Cardiac muscle cell (in vitro differentiated cells and primary cell): ENCODE results near the gene CHERP. TPM values are rescaled to one million over a fixed set of nuclear protein-coding genes. Genes with fewer than 3 reads are reported as not detected.
"Not testable (repeated sequence)": the region's sequence is repeated elsewhere in the genome, so short reads cannot be mapped to it uniquely, and the experiment has no call there.

Experiments
- DNase-seq, 2 donors: peaks; one replicate each; pipeline versions ENCODE4 v3.0.0 to v3.0.0-alpha.2; 2010 to 2017; ENCODE audit warnings: low read depth in 1 of 2, low spot score in 1 of 2
- H3K27ac ChIP-seq: fragments of 200-600 bp; sonication (generic); 2 replicates; pipeline ENCODE4 v1.5.1; 2016
- H3K27me3 ChIP-seq: fragments of 200-600 bp; sonication (generic); 2 replicates; pipeline ENCODE4 v1.6.0; 2016; ENCODE audit warnings: control low read depth
- H3K36me3 ChIP-seq: fragments of 200-600 bp; sonication (generic); 2 replicates; pipeline ENCODE4 v1.5.1; 2016; ENCODE audit warnings: control low read depth
- H3K4me1 ChIP-seq: fragments of 200-600 bp; sonication (generic); 2 replicates; pipeline ENCODE4 v1.8.1; 2017; ENCODE audit warnings: low read depth, mild to moderate bottlenecking, mixed run types
- H3K4me3 ChIP-seq: fragments of 200-600 bp; sonication (generic); 2 replicates; pipeline ENCODE4 v1.5.1; 2016; ENCODE audit warnings: mild to moderate bottlenecking
- H3K9me3 ChIP-seq: fragments of 200-600 bp; sonication (generic); 2 replicates; pipeline ENCODE4 v1.5.1; 2017; ENCODE audit warnings: low read depth, mild to moderate bottlenecking, control low read depth
- CTCF ChIP-seq: IDR thresholded peaks from 2 replicates; pipeline ENCODE4 v1.5.1; 2012; ENCODE audit warnings: low read depth, mild to moderate bottlenecking, low read length
- polyA plus RNA-seq: library from polyadenylated mRNA; unstranded; fragments of >200 nt; fragmentation: Nextera tagmentation; extraction: Ambion mirVana; gene quantifications from 2 replicates; pipeline ENCODE4 v1.2.1, GENCODE V29; 2016
- total RNA-seq: library from RNA; depleted of rRNA; stranded (reverse); fragments of >200 nt; gene quantifications from 2 replicates; pipeline ENCODE4 v1.2.3, GENCODE V29; 2016

Gene CHERP
- total and polyA plus RNA-seq, 2 experiments from 2014 or later: 27.2 to 60.0 TPM

DNA sequence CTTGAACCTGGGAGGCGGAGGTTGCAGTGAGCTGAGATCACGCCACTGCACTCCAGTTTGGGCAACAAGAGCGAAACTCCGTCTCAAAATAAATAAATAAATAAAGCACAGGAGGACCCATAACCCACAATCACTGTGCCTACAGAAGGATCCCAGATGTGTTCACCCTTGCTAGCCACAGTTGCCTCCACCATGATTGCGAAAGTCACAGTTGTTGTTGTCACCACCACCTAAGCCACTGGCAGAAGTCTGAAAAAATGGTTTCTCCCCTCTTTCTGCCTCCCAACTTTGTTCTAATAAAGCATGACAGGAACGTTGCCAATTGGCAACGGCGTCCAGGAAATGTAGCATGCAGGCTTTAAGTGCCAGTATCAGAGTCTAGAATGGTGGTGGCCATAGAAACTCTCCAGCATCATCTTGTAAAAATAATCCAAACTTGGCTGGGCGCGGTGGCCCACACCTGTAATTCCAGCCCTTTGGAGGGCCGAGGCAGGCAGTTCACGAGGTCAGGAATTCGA, 68.3 kb downstream of the CHERP start:
- H3K9me3 ChIP-seq: no peaks in the 10 kb centered on the region
- H3K4me3 ChIP-seq: no peak overlapping the region
- peaks cover 25% of the 10 kb centered on the region for H3K4me1 ChIP-seq
- no peak for TF ChIP-seq CTCF
- no peak overlapping the region for H3K27ac ChIP-seq
- no peak for DNase-seq
- H3K36me3 ChIP-seq: no peaks in the 10 kb centered on the region
- no peaks in the 10 kb centered on the region for H3K27me3 ChIP-seq

- no peak overlapping the region for H3K27ac ChIP-seq
- no peaks in the 10 kb centered on the region for H3K9me3 ChIP-seq
- no peak for TF ChIP-seq CTCF
- peaks cover 25% of the 10 kb centered on the region for H3K4me1 ChIP-seq
- no peaks in the 10 kb centered on the region for H3K36me3 ChIP-seq
- no peak for DNase-seq
- no peaks in the 10 kb centered on the region for H3K27me3 ChIP-seq
- no peak overlapping the region for H3K4me3 ChIP-seq
Observed at GRCh38 chr19:16472992-16473391, 69.2 kb downstream of the CHERP start.

GRCh38 chr19:16472559-16472899, 69.7 kb downstream of the CHERP start:
- H3K9me3 ChIP-seq, DNase-seq, H3K36me3 ChIP-seq, H3K27me3 ChIP-seq: not testable (repeated sequence)
- Histone ChIP-seq H3K4me3 (peak overlapping the region; percentile 34), H3K27ac (peak overlapping the region; percentile 75), H3K4me1 (peaks cover 25% of the 10 kb centered on the region)

- no peak for TF ChIP-seq CTCF
- peaks cover 20% of the 10 kb centered on the region for H3K4me1 ChIP-seq
- DNase-seq: peak in 1 of 2 donors; percentile 44
- H3K27me3 ChIP-seq: no peaks in the 10 kb centered on the region
- no peaks in the 10 kb centered on the region for H3K36me3 ChIP-seq
- H3K27ac ChIP-seq: peak overlapping the region; percentile 53
- peak overlapping the region; percentile 75 for H3K4me3 ChIP-seq
- no peaks in the 10 kb centered on the region for H3K9me3 ChIP-seq
Observed at GRCh38 chr19:16470911-16471811, 71.1 kb downstream of the CHERP start.

- Histone ChIP-seq H3K9me3 (no peaks in the 10 kb centered on the region), H3K4me3 (peak overlapping the region; percentile 75), H3K4me1 (peaks cover 20% of the 10 kb centered on the region), H3K27ac (no peak overlapping the region), H3K27me3 (no peaks in the 10 kb centered on the region), H3K36me3 (no peaks in the 10 kb centered on the region)
- TF ChIP-seq CTCF: no peak
- peak in 1 of 2 donors; percentile 18 for DNase-seq
Observed at GRCh38 chr19:16470541-16470910, 71.7 kb downstream of the CHERP start.

Other genes with a start within 250 kb of the CHERP start
- 7.8 and 13.4 TPM in 2 replicates for gene KLF2, start 217.6 kb downstream of the CHERP start, total RNA-seq
- 10.9 and 12.1 TPM in 2 replicates for gene KLF2, start 217.6 kb downstream of the CHERP start, polyA plus RNA-seq
- 22.4 and 37.8 TPM in 2 replicates for gene EPS15L1, start 70.5 kb downstream of the CHERP start, total RNA-seq
- 38.8 and 42.6 TPM in 2 replicates for gene EPS15L1, start 70.5 kb downstream of the CHERP start, polyA plus RNA-seq
- gene CALR3, start 46.3 kb downstream of the CHERP start, total RNA-seq: not detected in 2 replicates
- not detected in 2 replicates for gene CALR3, start 46.3 kb downstream of the CHERP start, polyA plus RNA-seq
- gene C19orf44, start 46.0 kb downstream of the CHERP start, total RNA-seq: 5.8 and 9.2 TPM in 2 replicates
- gene C19orf44, start 46.0 kb downstream of the CHERP start, polyA plus RNA-seq: 5.1 and 7.6 TPM in 2 replicates
- 22.5 and 25.3 TPM in 2 replicates for gene SLC35E1, start 30.0 kb upstream of the CHERP start, total RNA-seq
- gene SLC35E1, start 30.0 kb upstream of the CHERP start, polyA plus RNA-seq: 29.7 and 35.5 TPM in 2 replicates
- gene MED26, start 85.8 kb upstream of the CHERP start, total RNA-seq: 14.2 and 15.1 TPM in 2 replicates
- gene MED26, start 85.8 kb upstream of the CHERP start, polyA plus RNA-seq: 5.9 and 9.1 TPM in 2 replicates
- gene SMIM7, start 117.7 kb upstream of the CHERP start, total RNA-seq: 63.0 and 67.2 TPM in 2 replicates
- 88.2 and 104 TPM in 2 replicates for gene SMIM7, start 117.7 kb upstream of the CHERP start, polyA plus RNA-seq
- 27.6 and 28.3 TPM in 2 replicates for gene TMEM38A, start 118.7 kb upstream of the CHERP start, total RNA-seq
- gene TMEM38A, start 118.7 kb upstream of the CHERP start, polyA plus RNA-seq: 33.4 and 41.1 TPM in 2 replicates
- 0.03 and 0.04 TPM in 2 replicates for gene NWD1, start 177.4 kb upstream of the CHERP start, total RNA-seq
- gene NWD1, start 177.4 kb upstream of the CHERP start, polyA plus RNA-seq: not detected in 2 replicates